Esophagus squamous epithelium (tissue), 5 donors: ENCODE results near the gene ID2. TPM values are rescaled to one million over a fixed set of nuclear protein-coding genes. Genes with fewer than 3 reads are reported as not detected.

Source experiments
- DNase-seq: peaks from one replicate; lab custom pipeline; 2025; lab: John Stamatoyannopoulos, UW
- H3K27ac ChIP-seq, 4 donors: fragments of 200-600 bp; sonication (generic); one replicate each; pipeline ENCODE4 v1.5.1; 2016 to 2019; ENCODE audit warnings: mild to moderate bottlenecking in 1 of 4
- H3K27me3 ChIP-seq, 4 donors: fragments of 200-600 bp; sonication (generic); 1 replicate in 3 of 4; 2 replicates in 1 of 4; pipeline versions ENCODE4 v1.5.1 to v1.6.0; 2017 to 2021; ENCODE audit warnings: antibody characterized with exemption in 1 of 4
- H3K36me3 ChIP-seq, 3 donors: fragments of 200-600 bp; sonication (generic); one replicate each; pipeline ENCODE4 v1.5.1; 2016 to 2019
- H3K4me1 ChIP-seq, 3 donors: fragments of 200-600 bp; sonication (generic); one replicate each; pipeline ENCODE4 v1.5.1; 2017 to 2019
- H3K4me3 ChIP-seq, 4 donors: fragments of 200-600 bp; sonication (generic); 1 replicate in 3 of 4; 2 replicates in 1 of 4; pipeline ENCODE4 v1.5.1; 2016 to 2019; ENCODE audit warnings: mild to moderate bottlenecking in 2 of 4, moderate library complexity in 1 of 4
- H3K9me3 ChIP-seq, 3 donors: fragments of 200-600 bp; sonication (generic); one replicate each; pipeline ENCODE4 v1.5.1; 2016 to 2019
- CTCF ChIP-seq, 6 experiments: fragments of 450-650 bp in 4 of 6; fragments of 200-600 bp in 2 of 6; sonication (generic) in 2 of 6; IDR thresholded peaks; one replicate each; pipeline ENCODE4 v1.5.1; 2016 to 2019; ENCODE audit warnings: antibody characterized with exemption in 6 of 6, mild to moderate bottlenecking in 4 of 6, moderate library complexity in 4 of 6
- POLR2A ChIP-seq, 4 donors: fragments of 450-650 bp; IDR thresholded peaks; one replicate each; pipeline ENCODE4 v1.6.1; 2017; ENCODE audit warnings: antibody characterized with exemption in 4 of 4, mild to moderate bottlenecking in 4 of 4, moderate library complexity in 3 of 4
- WGBS, 2 donors: methylation state at CpG; one replicate each; pipeline ENCODE4 v1.1.5; 2018; 5-methylcytosine and 5-hydroxymethylcytosine counted together
- intact Hi-C: fragments of 100-400 bp; cut with DNase I; formaldehyde crosslinking; loops from one replicate; pipeline ENCODE4 v1.15.0; 2022
- total RNA-seq, 4 donors: library from RNA; depleted of rRNA; stranded (reverse); fragments of >200 nt; gene quantifications; one replicate each; pipeline ENCODE4 v1.1.0, GENCODE V29; 2016
- donor health status: DM: yes; HTN: yes; CAD: no.

Gene ID2
- total RNA-seq, 4 donors from 2014 or later = 16.1 to 82.0 (median 34.2) TPM

GRCh38 chr2:8634466-8635172 lies 47.2 kb upstream of the ID2 start:
- H3K9me3 ChIP-seq = no peaks in the 10 kb centered on the region
- intact Hi-C loops = no loop called here
- no peaks in the 10 kb centered on the region for H3K27me3 ChIP-seq
- TF ChIP-seq POLR2A (IDR thresholded peaks at IDR 0.05) (no peak), CTCF (IDR thresholded peaks at IDR 0.05) (no peak)
- H3K36me3 ChIP-seq = no peaks in the 10 kb centered on the region
- no peak overlapping the region for H3K4me3 ChIP-seq
- 87 to 91% methylated on average over 14 of the region's 14 CpGs for WGBS, 2 donors
- H3K27ac ChIP-seq = no peak overlapping the region
- no peak for DNase-seq
- H3K4me1 ChIP-seq = peaks cover 0 to 8% (median 0%) of the 10 kb centered on the region in 3 donors

GRCh38 chr2:8636041-8636491 lies 45.8 kb upstream of the ID2 start:
- no peak for DNase-seq
- WGBS, 2 donors = 68 to 85% methylated on average over 7 to 12 of the region's 15 CpGs
- H3K27ac ChIP-seq = no peak overlapping the region
- intact Hi-C loops = no loop called here
- H3K4me3 ChIP-seq = no peak overlapping the region
- no peaks in the 10 kb centered on the region for H3K36me3 ChIP-seq
- no peaks in the 10 kb centered on the region for H3K9me3 ChIP-seq
- TF ChIP-seq POLR2A (IDR thresholded peaks at IDR 0.05) = no peak
- H3K4me1 ChIP-seq = peaks cover 0 to 8% (median 0%) of the 10 kb centered on the region in 3 donors
- H3K27me3 ChIP-seq = no peaks in the 10 kb centered on the region

GRCh38 chr2:8636721-8637636 lies 44.9 kb upstream of the ID2 start:
- intact Hi-C loops = no loop called here
- TF ChIP-seq CTCF (IDR thresholded peaks at IDR 0.05) = no peak
- Histone ChIP-seq H3K36me3 (no peaks in the 10 kb centered on the region), H3K4me1 (peaks cover 0 to 8% (median 0%) of the 10 kb centered on the region in 3 donors), H3K9me3 (no peaks in the 10 kb centered on the region), H3K4me3 (no peak overlapping the region), H3K27me3 (no peaks in the 10 kb centered on the region), H3K27ac (no peak overlapping the region)
- no peak for DNase-seq
- 49 to 50% methylated on average over 14 to 16 of the region's 16 CpGs for WGBS, 2 donors

GRCh38 chr2:8638327-8638726 lies 43.5 kb upstream of the ID2 start:
- WGBS, 2 donors = 79 to 89% methylated on average over 9 to 12 of the region's 12 CpGs
- Histone ChIP-seq H3K27me3 (no peaks in the 10 kb centered on the region), H3K36me3 (no peaks in the 10 kb centered on the region), H3K4me3 (no peak overlapping the region), H3K4me1 (peaks cover 0 to 8% (median 0%) of the 10 kb centered on the region in 3 donors), H3K27ac (no peak overlapping the region), H3K9me3 (no peaks in the 10 kb centered on the region)
- DNase-seq = no peak
- TF ChIP-seq CTCF (IDR thresholded peaks at IDR 0.05) (no peak), POLR2A (IDR thresholded peaks at IDR 0.05) (no peak)
- intact Hi-C loops = no loop called here

- 88 to 90% methylated on average over 2 to 3 of the region's 5 CpGs for WGBS, 2 donors
- no peaks in the 10 kb centered on the region for H3K9me3 ChIP-seq
- H3K36me3 ChIP-seq = no peaks in the 10 kb centered on the region
- H3K27me3 ChIP-seq = no peaks in the 10 kb centered on the region
- DNase-seq = no peak
- intact Hi-C loops = no loop called here
- H3K4me1 ChIP-seq = peaks cover 0 to 8% (median 0%) of the 10 kb centered on the region in 3 donors
- TF ChIP-seq POLR2A (IDR thresholded peaks at IDR 0.05) (no peak), CTCF (IDR thresholded peaks at IDR 0.05) (no peak)
- H3K4me3 ChIP-seq = no peak overlapping the region
- H3K27ac ChIP-seq = no peak overlapping the region
These were observed 42.7 kb upstream of the ID2 start for GRCh38 chr2:8639122-8639635.
